HL-60/S4 treated with phorbol 12-myristate 13-acetate at 8.2 ng/mL for 4 days and 3 days (cell line): ENCODE data around the gene PHLPP2.
"Not testable (repeated sequence)": the region's sequence is repeated elsewhere in the genome, so short reads cannot be mapped to it uniquely, and the experiment has no call there.

Source experiments
- in situ Hi-C: fragments of 300-500 bp; cut with MboI; formaldehyde crosslinking; loops from 2 replicates; pipeline ENCODE4 v1.15.0; 2022; ENCODE audit warnings: low sequenced_read_pairs

The PHLPP2 gene

DNA sequence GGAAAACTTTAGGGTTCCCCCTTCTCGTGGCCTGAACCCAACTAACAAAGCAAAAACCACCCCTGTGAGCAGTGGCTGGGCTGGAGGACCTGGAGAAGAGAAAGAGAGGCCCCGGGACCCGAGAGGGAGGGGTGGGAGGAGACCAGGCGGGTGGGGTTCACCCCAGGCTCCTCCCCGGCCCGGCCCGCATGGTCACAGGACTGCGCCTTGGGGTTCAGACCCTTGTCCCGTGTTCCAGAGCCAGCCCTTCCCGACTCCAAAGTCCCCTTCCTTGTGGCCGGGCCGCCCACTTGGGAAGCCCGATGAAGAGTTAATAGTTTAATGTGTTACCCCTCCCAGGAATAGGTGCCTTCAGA lies 97.7 kb downstream of the PHLPP2 start:
- in situ Hi-C loops: no loop called here

DNA sequence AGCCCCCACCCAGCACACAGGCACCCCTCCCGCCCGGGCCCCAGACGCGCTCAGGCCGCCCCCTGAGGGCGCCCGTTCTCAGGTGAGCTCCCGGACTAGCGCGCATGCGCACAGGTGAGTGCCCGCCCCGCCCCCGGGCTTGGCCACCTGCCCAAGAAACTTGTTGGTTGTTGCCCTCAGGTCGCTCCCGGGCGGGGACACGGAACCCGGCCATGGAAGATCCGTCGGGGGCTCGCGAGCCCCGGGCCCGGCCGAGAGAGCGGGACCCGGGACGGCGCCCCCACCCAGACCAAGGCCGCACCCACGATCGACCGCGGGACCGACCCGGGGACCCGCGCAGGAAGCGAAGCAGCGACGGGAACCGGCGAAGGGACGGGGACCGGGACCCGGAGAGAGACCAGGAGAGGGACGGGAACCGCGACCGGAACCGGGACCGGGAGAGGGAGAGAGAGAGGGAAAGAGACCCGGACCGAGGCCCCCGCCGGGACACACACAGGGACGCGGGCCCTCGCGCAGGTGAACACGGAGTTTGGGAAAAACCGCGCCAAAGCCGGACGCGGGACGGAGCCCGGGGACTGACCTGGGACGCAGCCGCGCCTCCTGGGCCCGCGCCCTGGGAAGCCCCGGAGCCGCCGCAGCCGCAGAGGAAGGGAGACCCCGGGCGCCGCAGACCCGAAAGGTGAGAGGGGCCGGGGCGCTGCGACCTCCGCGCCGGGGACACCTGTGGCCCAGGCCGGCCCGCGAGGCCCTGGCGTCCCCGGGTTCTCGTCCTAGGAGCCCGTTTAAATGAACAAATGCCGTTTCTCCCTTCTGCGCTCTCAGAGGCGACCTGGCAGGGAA lies 98.3 kb downstream of the PHLPP2 start, which contains the start of gene MARVELD3:
TSS of gene MARVELD3 (plus strand) at position 167 of the 840 bp plus-strand sequence. CDS start at position 213, 46 bp downstream.
- in situ Hi-C loops: no loop called here

DNA sequence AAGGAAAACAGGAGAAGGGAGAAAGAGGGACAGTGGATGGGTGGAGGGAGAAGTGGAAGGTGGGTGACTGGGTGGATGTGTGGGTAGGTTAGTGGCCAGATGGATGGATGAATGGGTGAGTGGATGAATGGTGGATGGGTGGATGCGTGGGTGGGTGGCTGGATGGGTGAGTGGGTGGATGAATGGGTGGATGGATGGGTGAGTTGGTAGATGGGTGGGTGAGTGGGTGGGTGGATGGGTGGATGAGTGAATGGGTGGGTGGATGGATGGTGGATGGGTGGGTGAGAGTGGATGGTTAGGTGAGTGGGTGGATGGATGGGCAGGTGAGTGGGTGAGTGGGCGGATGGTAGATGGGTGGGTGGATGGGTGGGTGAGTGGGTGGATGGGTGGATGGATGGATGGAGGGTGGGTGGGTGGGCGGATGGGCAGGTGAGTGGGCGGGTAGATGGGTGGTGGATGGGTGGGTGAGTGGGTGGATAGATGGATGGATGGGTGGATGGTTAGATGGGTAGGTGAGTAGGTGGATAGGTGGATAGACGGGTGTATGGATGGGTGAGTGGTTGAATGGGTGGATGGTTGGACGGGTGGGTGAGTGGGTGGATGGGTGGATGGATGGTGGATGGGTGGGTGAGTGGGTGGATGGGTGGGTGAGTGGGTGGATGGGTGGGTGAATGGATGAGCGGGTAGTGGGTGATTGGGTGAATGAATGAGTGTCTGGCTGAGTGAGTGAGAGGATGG lies 99.2 kb downstream of the PHLPP2 start:
- in situ Hi-C loops: no loop called here

DNA sequence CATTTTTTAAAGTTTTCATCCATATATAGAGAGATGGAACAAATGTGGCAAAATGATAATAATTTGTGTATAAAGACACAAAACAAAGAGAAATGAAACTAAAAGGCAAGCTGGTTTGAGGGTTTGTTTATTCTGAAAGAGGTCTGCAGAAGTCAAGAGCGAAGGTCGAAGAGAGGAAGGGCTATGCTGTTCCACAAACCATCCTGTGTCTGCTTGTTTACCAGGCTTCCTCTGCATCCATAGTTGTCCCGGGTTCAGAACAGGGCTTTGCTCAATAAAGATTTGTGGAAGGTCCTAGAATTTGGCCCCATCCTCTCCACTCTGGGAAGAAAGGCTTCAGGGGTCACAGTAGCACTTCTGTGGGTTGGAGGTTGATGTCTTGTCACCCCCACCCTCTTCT lies 100.9 kb downstream of the PHLPP2 start:
- in situ Hi-C loops: no loop called here

DNA sequence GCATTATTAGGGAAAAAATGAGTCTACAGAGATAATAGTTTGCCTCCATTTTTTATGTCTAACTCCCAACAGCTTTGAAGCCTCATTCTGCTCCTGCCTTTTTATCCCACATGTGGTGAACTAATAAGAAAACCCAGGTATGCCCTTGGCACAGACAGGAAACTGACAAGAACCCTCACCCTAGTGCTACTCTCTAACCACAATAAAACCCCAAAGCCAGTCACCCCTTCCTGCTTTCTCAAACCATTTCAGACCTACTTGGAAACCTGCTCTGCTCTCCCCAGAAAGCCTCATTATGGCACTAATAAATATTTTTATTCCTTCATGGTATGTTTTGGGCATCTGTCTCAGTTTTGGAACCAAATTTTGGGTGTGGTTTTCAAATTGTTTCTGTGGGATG lies 102.4 kb downstream of the PHLPP2 start:
- in situ Hi-C loops: no loop called here

DNA sequence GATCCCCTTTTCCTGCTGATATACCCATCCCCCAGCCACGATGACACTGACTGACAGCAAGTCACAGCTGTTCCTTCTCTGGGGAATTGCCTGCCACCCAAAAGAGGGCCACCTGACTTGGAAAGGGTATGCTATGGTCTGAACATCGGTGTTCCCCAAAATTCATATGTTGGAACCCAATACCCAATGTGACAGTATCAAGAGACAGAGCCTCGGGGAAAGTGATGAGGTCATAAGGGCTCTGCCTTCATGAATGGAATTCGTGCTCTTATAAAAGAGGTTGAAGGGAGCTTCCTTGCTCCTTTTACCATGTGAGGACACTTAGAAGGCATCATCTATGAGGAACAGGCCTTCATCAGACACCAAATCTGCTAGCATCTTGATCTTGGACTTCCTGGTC lies 106.1 kb downstream of the PHLPP2 start:
- in situ Hi-C loops: no loop called here

DNA sequence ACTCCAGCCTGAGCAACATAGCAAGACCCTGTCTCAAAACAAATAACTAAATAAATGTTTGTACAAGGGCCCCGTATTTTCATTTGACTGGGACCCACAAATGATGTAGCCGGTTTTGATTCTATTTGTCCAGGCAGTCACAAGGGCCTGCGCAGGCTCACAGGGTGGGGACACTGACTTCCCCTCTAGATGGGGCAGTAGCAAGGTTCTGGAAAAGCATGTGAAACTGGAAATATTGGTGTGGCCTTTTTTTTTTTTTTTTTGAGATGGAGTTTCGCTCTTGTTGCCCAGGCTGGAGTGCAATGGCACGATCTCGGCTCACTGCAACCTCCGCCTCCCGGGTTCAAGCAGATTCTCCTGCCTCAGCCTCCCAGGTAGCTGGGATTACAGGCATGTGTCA lies 109.5 kb downstream of the PHLPP2 start:
- in situ Hi-C loops: not testable (repeated sequence)

DNA sequence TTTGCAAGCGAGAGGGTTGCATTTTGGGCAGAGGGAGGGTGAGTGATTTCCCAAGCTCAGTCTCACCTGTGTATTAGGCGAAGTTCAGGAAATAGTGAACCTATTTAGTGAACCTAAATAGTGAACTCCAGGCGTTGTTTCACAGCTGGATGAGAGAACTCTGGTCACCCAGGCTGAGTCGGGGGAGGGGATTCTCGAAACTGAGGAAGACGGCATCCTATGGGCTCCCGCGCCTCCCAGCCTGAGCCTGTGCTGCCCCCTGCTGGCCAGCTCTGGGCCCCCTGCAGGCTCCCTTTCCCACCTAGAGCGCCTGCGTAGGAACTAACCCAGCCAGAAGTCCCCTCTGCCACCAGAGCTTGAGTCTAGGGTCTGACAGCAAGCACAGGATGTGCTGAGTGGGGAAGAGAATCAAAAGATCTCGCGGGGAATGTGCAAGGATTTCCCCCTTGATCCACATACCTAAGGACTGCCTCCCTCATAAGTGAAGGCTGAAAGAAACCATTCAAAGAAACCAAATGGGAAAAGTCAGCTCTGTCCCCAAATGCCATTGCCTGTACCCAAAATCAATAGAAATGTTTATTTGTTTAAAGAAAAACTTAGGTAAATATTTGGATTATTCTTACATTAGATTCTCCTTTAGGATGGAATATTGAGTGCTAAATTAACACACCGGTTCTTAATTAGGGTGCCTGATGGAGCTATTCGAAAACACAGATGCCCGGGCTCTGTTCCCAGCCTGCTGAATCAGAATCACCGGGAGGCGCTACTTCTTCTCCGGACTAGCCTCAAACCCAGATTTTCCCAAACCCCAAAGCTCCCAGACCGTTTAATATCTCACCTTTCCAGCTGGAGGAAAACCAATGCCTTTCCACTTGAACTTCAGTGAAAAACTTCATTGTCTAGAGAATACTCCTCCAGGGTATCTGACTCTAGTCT lies 113.3 kb downstream of the PHLPP2 start:
- in situ Hi-C loops: no loop called here

DNA sequence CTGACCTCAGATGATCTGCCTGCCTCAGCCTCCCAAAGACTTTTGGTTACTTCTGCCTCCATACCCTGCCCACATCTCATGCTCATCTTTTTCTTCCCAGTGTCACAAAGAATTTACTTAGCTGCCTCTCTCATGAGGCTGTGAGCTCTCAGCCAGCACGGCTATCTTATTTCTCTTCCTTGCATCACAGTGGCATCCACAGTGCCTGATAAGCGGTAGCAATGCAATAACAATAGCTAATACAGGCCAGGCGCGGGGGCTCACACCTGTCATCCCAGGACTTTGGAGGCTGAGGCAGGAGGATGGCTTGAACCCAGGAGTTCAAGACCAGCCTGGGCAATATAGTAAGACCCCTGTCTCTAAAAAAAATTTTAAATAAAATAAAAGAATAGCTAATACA lies 114.1 kb downstream of the PHLPP2 start:
- in situ Hi-C loops: no loop called here

DNA sequence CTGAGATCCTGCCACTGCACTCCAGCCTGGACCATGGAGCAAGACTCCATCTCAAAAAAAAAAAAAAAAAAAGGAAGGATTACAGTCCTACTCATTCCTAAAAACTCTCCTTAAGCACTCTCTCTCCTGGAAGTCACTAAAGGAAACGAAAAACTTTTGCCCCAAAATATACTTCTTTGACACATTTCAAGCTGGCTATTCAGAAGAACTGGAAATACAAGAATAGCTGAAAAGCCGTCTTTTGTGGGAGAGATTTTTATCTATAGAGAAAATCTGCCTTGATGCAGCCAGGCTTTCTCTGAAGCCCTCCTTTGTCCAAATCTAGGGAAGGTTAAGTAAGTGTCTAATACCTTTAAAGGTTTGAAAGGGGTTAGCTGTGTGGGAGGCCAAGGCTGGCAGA lies 115.4 kb downstream of the PHLPP2 start:
- in situ Hi-C loops: no loop called here

DNA sequence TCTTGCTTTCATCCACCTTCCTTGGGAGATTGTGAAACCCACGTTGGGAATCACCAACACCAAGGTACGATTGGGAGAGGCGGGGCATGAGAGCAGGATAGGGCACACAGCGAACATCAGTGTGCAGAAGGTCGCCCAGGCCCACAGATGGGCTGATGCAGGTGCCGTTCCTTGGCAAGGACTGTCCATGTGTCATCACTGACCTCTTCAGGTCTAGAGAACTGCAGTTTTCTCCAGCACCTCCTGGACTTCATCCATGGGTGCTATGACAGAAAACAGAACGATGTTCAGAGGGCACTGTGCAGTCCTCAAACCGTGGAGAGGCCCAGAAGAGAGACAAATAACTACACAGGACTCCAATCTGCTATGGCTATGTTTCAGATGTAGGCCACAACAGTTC lies 123.7 kb downstream of the PHLPP2 start:
- in situ Hi-C loops: no loop called here

DNA sequence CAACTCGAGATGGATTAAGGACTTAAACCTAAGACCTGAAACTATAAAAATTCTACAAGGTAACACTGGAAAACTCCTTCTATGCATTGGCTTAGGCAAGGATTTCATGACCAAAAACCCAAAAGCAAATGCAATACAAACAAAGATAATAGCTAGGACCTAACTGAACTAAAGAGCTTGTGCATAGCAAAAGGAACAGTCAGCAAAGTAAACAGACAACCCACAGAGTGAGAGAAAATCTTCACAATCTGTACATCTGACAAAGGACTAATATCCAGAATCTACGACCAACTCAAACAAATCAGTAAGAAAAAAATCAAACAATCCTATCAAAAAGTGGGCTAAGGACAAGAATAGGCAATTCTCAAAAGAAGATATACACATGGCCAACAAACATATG lies 126.1 kb downstream of the PHLPP2 start:
- in situ Hi-C loops: not testable (repeated sequence)

DNA sequence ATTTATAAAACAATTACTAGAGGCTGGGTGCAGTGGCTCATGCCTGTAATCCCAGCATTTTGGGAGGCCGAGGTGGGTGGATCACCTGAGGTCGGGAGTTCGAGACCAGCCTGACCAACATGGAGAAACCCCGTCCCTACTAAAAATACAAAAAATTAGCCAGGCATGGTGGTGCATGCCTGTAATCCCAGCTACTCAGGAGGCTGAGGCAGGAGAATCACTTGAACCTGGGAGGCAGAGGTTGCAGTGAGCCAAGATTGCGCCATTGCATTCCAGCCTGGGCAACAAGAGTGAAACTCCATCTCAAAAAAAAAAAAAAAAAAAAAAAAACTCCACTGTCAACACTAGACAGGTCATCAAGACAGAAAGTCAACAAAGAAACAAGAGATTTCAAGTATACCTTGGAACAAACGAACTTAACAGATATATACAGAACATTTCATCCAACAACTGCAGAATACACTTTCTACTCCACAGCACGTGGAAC lies 129.1 kb downstream of the PHLPP2 start:
- in situ Hi-C loops: not testable (repeated sequence)
